Measurements from ENCODE around the gene FUT8. TPM values are rescaled to one million over a fixed set of nuclear protein-coding genes. Genes with fewer than 3 reads are reported as not detected.

The FUT8 gene
- total and polyA plus RNA-seq, 5 donors: 5.2 to 16.9 (median 14.8) TPM

GRCh38 chr14:65431951-65432350 is 19.4 kb downstream of the FUT8 start:
- no peak for DNase-seq
- no peak for ATAC-seq
- H3K27ac ChIP-seq (ENCODE audit: low read length): no peak overlapping the region
- H3K9me3 ChIP-seq (ENCODE audit: control insufficient read depth, low read length): no peaks in the 10 kb centered on the region
- 77% methylated on average over 1 of the region's 1 CpG for WGBS
- peaks cover 3% of the 10 kb centered on the region for H3K4me1 ChIP-seq (ENCODE audit: control insufficient read depth, insufficient read depth, low read length)
- intact Hi-C loops (cut with DNase I): no loop called here
- no peak overlapping the region for H3K4me3 ChIP-seq (ENCODE audit: low read length)
- no peaks in the 10 kb centered on the region for H3K27me3 ChIP-seq (ENCODE audit: control insufficient read depth, insufficient read depth)

- Histone ChIP-seq H3K27me3 (ENCODE audit: control insufficient read depth, insufficient read depth) (no peaks in the 10 kb centered on the region), H3K4me3 (ENCODE audit: low read length) (no peak overlapping the region), H3K4me1 (ENCODE audit: control insufficient read depth, insufficient read depth, low read length) (peaks cover 3% of the 10 kb centered on the region), H3K27ac (ENCODE audit: low read length) (no peak overlapping the region), H3K9me3 (ENCODE audit: control insufficient read depth, low read length) (no peaks in the 10 kb centered on the region)
- ATAC-seq (no peak), DNase-seq (no peak)
- intact Hi-C loops (cut with DNase I): no loop called here
- WGBS: 88% methylated on average over 6 of the region's 6 CpGs
Measured at GRCh38 chr14:65432361-65432948, 19.9 kb downstream of the FUT8 start.

GRCh38 chr14:65433157-65433556 is 20.6 kb downstream of the FUT8 start:
- ATAC-seq: no peak
- no peak overlapping the region for H3K4me3 ChIP-seq (ENCODE audit: low read length)
- no peak for DNase-seq
- H3K9me3 ChIP-seq (ENCODE audit: control insufficient read depth, low read length): no peaks in the 10 kb centered on the region
- 95% methylated on average over 2 of the region's 2 CpGs for WGBS
- peaks cover 3% of the 10 kb centered on the region for H3K4me1 ChIP-seq (ENCODE audit: control insufficient read depth, insufficient read depth, low read length)
- H3K27me3 ChIP-seq (ENCODE audit: control insufficient read depth, insufficient read depth): no peaks in the 10 kb centered on the region
- intact Hi-C loops (cut with DNase I): no loop called here
- H3K27ac ChIP-seq (ENCODE audit: low read length): no peak overlapping the region

- ATAC-seq: no peak
- Histone ChIP-seq H3K27ac (ENCODE audit: low read length) (no peak overlapping the region), H3K4me1 (ENCODE audit: control insufficient read depth, insufficient read depth, low read length) (peaks cover 3% of the 10 kb centered on the region), H3K9me3 (ENCODE audit: control insufficient read depth, low read length) (no peaks in the 10 kb centered on the region), H3K27me3 (ENCODE audit: control insufficient read depth, insufficient read depth) (no peaks in the 10 kb centered on the region), H3K4me3 (ENCODE audit: low read length) (no peak overlapping the region)
- no peak for DNase-seq
- intact Hi-C loops (cut with DNase I): no loop called here
- 94% methylated on average over 2 of the region's 2 CpGs for WGBS
Measured at GRCh38 chr14:65433646-65434045, 21.1 kb downstream of the FUT8 start.

- 19% methylated on average over 3 of the region's 3 CpGs for whole genome bisulfite sequencing
- intact Hi-C loops (cut with DNase I): no loop called here
- H3K9me3 ChIP-seq (ENCODE audit: control insufficient read depth, low read length): no peaks in the 10 kb centered on the region
- DNase-seq (no peak), ATAC-seq (no peak)
- no peaks in the 10 kb centered on the region for H3K27me3 ChIP-seq (ENCODE audit: control insufficient read depth, insufficient read depth)
- H3K4me1 ChIP-seq (ENCODE audit: control insufficient read depth, insufficient read depth, low read length): peaks cover 3% of the 10 kb centered on the region
- H3K27ac ChIP-seq (ENCODE audit: low read length): no peak overlapping the region
- no peak overlapping the region for H3K4me3 ChIP-seq (ENCODE audit: low read length)
Measured at GRCh38 chr14:65434216-65434850, 21.8 kb downstream of the FUT8 start.

GRCh38 chr14:65438266-65438933 is 25.9 kb downstream of the FUT8 start:
- intact Hi-C loops (cut with DNase I): no loop called here
- Histone ChIP-seq H3K4me1 (ENCODE audit: control insufficient read depth, insufficient read depth, low read length) (no peaks in the 10 kb centered on the region), H3K27ac (ENCODE audit: low read length) (no peak overlapping the region), H3K27me3 (ENCODE audit: control insufficient read depth, insufficient read depth) (no peaks in the 10 kb centered on the region), H3K4me3 (ENCODE audit: low read length) (no peak overlapping the region), H3K9me3 (ENCODE audit: control insufficient read depth, low read length) (no peaks in the 10 kb centered on the region)
- DNase-seq (no peak), ATAC-seq (no peak)
- WGBS: 76% methylated on average over 1 of the region's 1 CpG

GRCh38 chr14:65439117-65439516 is 26.6 kb downstream of the FUT8 start:
- ATAC-seq: no peak
- no peak for DNase-seq
- Histone ChIP-seq H3K4me1 (ENCODE audit: control insufficient read depth, insufficient read depth, low read length) (no peaks in the 10 kb centered on the region), H3K4me3 (ENCODE audit: low read length) (no peak overlapping the region), H3K9me3 (ENCODE audit: control insufficient read depth, low read length) (no peaks in the 10 kb centered on the region), H3K27me3 (ENCODE audit: control insufficient read depth, insufficient read depth) (no peaks in the 10 kb centered on the region), H3K27ac (ENCODE audit: low read length) (no peak overlapping the region)
- intact Hi-C loops (cut with DNase I): no loop called here

- Histone ChIP-seq H3K4me3 (ENCODE audit: low read length) (no peak overlapping the region), H3K27ac (ENCODE audit: low read length) (no peak overlapping the region), H3K27me3 (ENCODE audit: control insufficient read depth, insufficient read depth) (no peaks in the 10 kb centered on the region), H3K4me1 (ENCODE audit: control insufficient read depth, insufficient read depth, low read length) (no peaks in the 10 kb centered on the region), H3K9me3 (ENCODE audit: control insufficient read depth, low read length) (no peaks in the 10 kb centered on the region)
- WGBS: 97% methylated on average over 1 of the region's 1 CpG
- ATAC-seq (no peak), DNase-seq (no peak)
- intact Hi-C loops (cut with DNase I): no loop called here
Measured at GRCh38 chr14:65440230-65440629, 27.7 kb downstream of the FUT8 start.

GRCh38 chr14:65444230-65444629 is 31.7 kb downstream of the FUT8 start:
- intact Hi-C loops (cut with DNase I): no loop called here
- WGBS: 97% methylated on average over 1 of the region's 1 CpG
- Histone ChIP-seq H3K4me1 (ENCODE audit: control insufficient read depth, insufficient read depth, low read length) (peaks cover 2% of the 10 kb centered on the region), H3K4me3 (ENCODE audit: low read length) (no peak overlapping the region), H3K27me3 (ENCODE audit: control insufficient read depth, insufficient read depth) (no peaks in the 10 kb centered on the region), H3K27ac (ENCODE audit: low read length) (no peak overlapping the region), H3K9me3 (ENCODE audit: control insufficient read depth, low read length) (no peaks in the 10 kb centered on the region)
- ATAC-seq: no peak
- DNase-seq: no peak

GRCh38 chr14:65446159-65446558 is 33.6 kb downstream of the FUT8 start:
- H3K9me3 ChIP-seq (ENCODE audit: control insufficient read depth, low read length): no peaks in the 10 kb centered on the region
- no peak for ATAC-seq
- H3K4me1 ChIP-seq (ENCODE audit: control insufficient read depth, insufficient read depth, low read length): peaks cover 2% of the 10 kb centered on the region
- no peaks in the 10 kb centered on the region for H3K27me3 ChIP-seq (ENCODE audit: control insufficient read depth, insufficient read depth)
- DNase-seq: no peak
- H3K4me3 ChIP-seq (ENCODE audit: low read length): no peak overlapping the region
- intact Hi-C loops (cut with DNase I): no loop called here
- no peak overlapping the region for H3K27ac ChIP-seq (ENCODE audit: low read length)
- WGBS: 47% methylated on average over 1 of the region's 1 CpG

- no peak overlapping the region for H3K4me3 ChIP-seq (ENCODE audit: low read length)
- no peak for ATAC-seq
- no peak overlapping the region for H3K27ac ChIP-seq (ENCODE audit: low read length)
- H3K4me1 ChIP-seq (ENCODE audit: control insufficient read depth, insufficient read depth, low read length): peaks cover 2% of the 10 kb centered on the region
- intact Hi-C loops (cut with DNase I): no loop called here
- no peaks in the 10 kb centered on the region for H3K9me3 ChIP-seq (ENCODE audit: control insufficient read depth, low read length)
- WGBS: 98% methylated on average over 1 of the region's 1 CpG
- no peak for DNase-seq
- H3K27me3 ChIP-seq (ENCODE audit: control insufficient read depth, insufficient read depth): no peaks in the 10 kb centered on the region
Measured at GRCh38 chr14:65449647-65450046, 37.1 kb downstream of the FUT8 start.

All from right cardiac atrium (tissue), 5 donors.